G401 (cell line): ENCODE data around the gene GSK3B. TPM values are rescaled to one million over a fixed set of nuclear protein-coding genes. Genes with fewer than 3 reads are reported as not detected.

Experiments
- DNase-seq: peaks from one replicate; pipeline ENCODE4 v3.0.0-alpha.2; 2015; ENCODE audit warnings: low spot score
- in situ Hi-C: cut with HindIII; loops from 2 replicates; pipeline ENCODE4 v1.10.0; 2016; ENCODE audit warnings: low sequenced_read_pairs, mixed read lengths
- total RNA-seq: library from RNA; depleted of rRNA; stranded (reverse); fragments of >200 nt; shearing (Covaris generic); gene quantifications from 2 replicates; pipeline ENCODE4 v1.2.3, GENCODE V29; 2014

Gene GSK3B
- total RNA-seq, 1 experiment from 2014 or later: 22.7 TPM

GRCh38 chr3:119861681-119862080 is 232.6 kb downstream of the GSK3B start:
- no peak for DNase-seq
- in situ Hi-C loops: no loop called here

- no peak for DNase-seq
- in situ Hi-C loops: no loop called here
These were observed 234.5 kb downstream of the GSK3B start for GRCh38 chr3:119859728-119860127.

GRCh38 chr3:119858957-119859356 is 235.3 kb downstream of the GSK3B start:
- in situ Hi-C loops: no loop called here

GRCh38 chr3:119856695-119857094 is 237.6 kb downstream of the GSK3B start:
- in situ Hi-C loops: no loop called here
- no peak for DNase-seq

More at GRCh38 chr3:119858957-119859356, 235.3 kb downstream of the GSK3B start:
- DNase-seq: no peak

- no peak for DNase-seq
- in situ Hi-C loops: no loop called here
These were observed 245.1 kb downstream of the GSK3B start for GRCh38 chr3:119849126-119849525.

DNA sequence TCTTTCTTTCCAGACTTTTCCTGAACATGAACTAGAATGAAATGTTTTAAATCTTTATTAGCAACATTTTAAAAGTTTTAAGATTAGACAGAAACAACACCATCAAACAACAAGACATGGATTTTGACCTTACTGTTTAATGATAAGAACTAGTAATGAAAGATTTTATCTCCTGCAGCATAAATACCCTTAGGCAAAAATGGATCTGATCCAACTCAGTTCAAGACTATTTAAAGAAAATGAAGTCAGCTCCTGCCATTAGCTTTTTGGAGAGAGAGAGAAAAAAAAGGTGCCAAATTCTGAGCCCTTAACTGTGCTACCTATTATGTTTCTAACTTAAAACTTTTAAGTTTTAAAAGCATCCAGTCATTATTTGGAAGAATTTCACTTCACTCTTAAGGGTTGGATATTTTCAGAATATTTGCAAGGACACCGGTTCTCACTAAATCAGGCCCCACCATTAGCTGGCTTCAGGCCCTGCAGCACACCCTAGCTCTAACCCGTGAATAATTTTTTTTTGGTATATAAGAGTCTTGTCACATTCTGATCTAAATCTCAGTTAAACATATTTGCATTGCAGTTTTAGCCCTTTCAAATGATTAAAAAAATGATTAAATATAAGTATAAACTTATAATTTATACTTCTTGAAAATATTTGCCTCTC is 252.3 kb downstream of the GSK3B start:
- in situ Hi-C loops: no loop called here
- DNase-seq: no peak

GRCh38 chr3:119835556-119835955 is 258.7 kb downstream of the GSK3B start:
- no peak for DNase-seq

GRCh38 chr3:119834754-119835370 is 259.4 kb downstream of the GSK3B start:
- no peak for DNase-seq
- in situ Hi-C loops: no loop called here

More at GRCh38 chr3:119835556-119835955, 258.7 kb downstream of the GSK3B start:
- in situ Hi-C loops: no loop called here

DNA sequence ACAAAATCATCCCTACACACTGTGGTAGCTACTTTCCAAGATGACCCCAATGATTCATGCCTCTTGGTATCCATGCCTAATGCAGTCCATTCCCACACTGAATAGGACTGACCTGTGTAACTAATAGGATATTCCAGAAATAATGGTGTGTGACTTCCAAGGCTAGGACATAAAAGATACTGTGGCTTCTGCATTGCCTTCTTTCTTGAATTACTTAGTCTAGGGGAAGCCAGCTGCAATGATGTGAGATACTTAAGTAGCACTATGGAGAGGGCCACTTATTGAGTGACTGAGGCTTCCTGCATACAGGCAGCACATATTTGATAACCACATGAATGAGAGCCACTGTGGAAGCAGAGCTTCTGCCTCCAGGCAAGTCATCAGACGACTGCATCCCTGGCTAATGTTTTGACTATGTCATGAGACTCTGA is 262.3 kb downstream of the GSK3B start:
- in situ Hi-C loops: no loop called here
- no peak for DNase-seq

GRCh38 chr3:119831022-119831421 is 263.2 kb downstream of the GSK3B start:
- in situ Hi-C loops: no loop called here

GRCh38 chr3:119829420-119829819 is 264.8 kb downstream of the GSK3B start:
- peak; percentile 70 for DNase-seq
- in situ Hi-C loops: no loop called here

More at GRCh38 chr3:119831022-119831421, 263.2 kb downstream of the GSK3B start:
- no peak for DNase-seq

GRCh38 chr3:119826711-119827608 is 267.3 kb downstream of the GSK3B start:
- DNase-seq: no peak
- in situ Hi-C loops: no loop called here

DNA sequence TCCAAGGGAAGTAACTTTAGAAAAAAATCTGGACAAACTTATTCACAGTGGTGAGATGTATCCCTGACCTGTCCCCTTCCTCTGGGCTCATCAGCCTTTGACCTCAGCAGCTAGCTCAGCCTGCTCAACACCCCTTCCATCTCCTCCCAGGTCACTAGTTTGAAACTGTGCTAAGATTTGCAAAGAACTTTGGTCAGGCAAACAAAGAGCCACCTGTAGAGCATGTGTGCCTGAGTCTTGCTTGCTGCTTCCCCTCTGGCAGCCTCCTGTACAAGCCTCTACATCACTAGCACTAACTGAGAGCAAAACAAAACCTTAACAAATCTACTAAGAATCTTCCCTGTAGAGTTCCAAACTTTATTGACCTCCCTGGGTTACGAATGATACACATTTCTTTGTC is 268.4 kb downstream of the GSK3B start:
- in situ Hi-C loops: no loop called here

GRCh38 chr3:119819806-119820205 is 274.4 kb downstream of the GSK3B start:
- in situ Hi-C loops: no loop called here
- DNase-seq: no peak

More for the DNA sequence above, 268.4 kb downstream of the GSK3B start:
- no peak for DNase-seq

GRCh38 chr3:119818937-119819336 is 275.3 kb downstream of the GSK3B start:
- in situ Hi-C loops: no loop called here
- DNase-seq: no peak

- in situ Hi-C loops: no loop called here
These were observed 276.5 kb downstream of the GSK3B start for GRCh38 chr3:119817583-119818363.

DNA sequence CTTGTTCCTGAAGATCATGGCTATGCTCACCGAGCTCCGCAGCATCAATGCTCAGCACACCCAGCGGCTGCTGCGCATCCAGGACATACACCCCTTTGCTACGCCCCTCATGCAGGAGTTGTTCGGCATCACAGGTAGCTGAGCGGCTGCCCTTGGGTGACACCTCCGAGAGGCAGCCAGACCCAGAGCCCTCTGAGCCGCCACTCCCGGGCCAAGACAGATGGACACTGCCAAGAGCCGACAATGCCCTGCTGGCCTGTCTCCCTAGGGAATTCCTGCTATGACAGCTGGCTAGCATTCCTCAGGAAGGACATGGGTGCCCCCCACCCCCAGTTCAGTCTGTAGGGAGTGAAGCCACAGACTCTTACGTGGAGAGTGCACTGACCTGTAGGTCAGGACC is 277.2 kb downstream of the GSK3B start:
- no peak for DNase-seq
- in situ Hi-C loops: no loop called here

More at GRCh38 chr3:119817583-119818363, 276.5 kb downstream of the GSK3B start:
- DNase-seq: no peak

DNA sequence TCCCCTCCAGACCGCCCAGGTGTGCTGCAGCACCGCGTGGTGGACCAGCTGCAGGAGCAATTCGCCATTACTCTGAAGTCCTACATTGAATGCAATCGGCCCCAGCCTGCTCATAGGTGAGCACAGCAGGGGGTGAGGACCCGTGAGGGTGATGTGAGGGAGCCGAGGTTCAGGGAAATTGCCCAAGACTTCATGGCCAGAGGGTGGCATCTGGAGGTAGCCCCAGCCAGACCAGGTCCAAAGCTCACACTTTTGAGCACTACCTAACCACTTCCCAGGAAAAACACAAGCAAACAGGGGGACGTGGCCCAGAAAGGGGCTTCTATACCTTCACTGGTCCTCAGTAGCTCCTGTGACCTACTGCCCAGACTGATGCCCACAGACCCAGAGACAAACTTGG is 278.5 kb downstream of the GSK3B start:
- DNase-seq: no peak
- in situ Hi-C loops: no loop called here

- in situ Hi-C loops: no loop called here
- no peak for DNase-seq
These were observed 281.7 kb downstream of the GSK3B start for GRCh38 chr3:119812491-119813058.
